Loucy (cell line): ENCODE results near the gene COL2A1.

Source experiments
- H2AFZ ChIP-seq: fragments of 200-600 bp; sonication (generic); 2 replicates; pipeline ENCODE4 v1.6.0; 2016; ENCODE audit warnings: antibody characterized with exemption, mild to moderate bottlenecking, low read length, moderate library complexity
- H3F3A ChIP-seq: fragments of 200-600 bp; 2 replicates; pipeline ENCODE4 v1.6.0; 2016; ENCODE audit warnings: antibody characterized with exemption, low read depth, mild to moderate bottlenecking
- H3K27me3 ChIP-seq: fragments of 200-600 bp; sonication (generic); 2 replicates; pipeline ENCODE4 v1.6.1; 2014; ENCODE audit warnings: low read length, mild to moderate bottlenecking; ENCODE audit not compliant: insufficient read depth, poor library complexity, severe bottlenecking
- H3K36me3 ChIP-seq: fragments of 200-600 bp; sonication (generic); 2 replicates; pipeline ENCODE4 v1.6.1; 2016; ENCODE audit warnings: low read length; ENCODE audit not compliant: insufficient read depth
- H3K4me1 ChIP-seq: fragments of 200-600 bp; sonication (generic); 2 replicates; pipeline ENCODE4 v1.5.1; 2014; ENCODE audit warnings: low read length, mild to moderate bottlenecking; ENCODE audit not compliant: insufficient read depth, poor library complexity, severe bottlenecking
- H3K4me2 ChIP-seq: fragments of 200-600 bp; sonication (generic); 2 replicates; pipeline ENCODE4 v1.6.0; 2014; ENCODE audit warnings: antibody characterized with exemption, low read length, low read depth, mild to moderate bottlenecking; ENCODE audit not compliant: poor library complexity, severe bottlenecking
- H3K4me3 ChIP-seq: fragments of 200-600 bp; sonication (generic); 2 replicates; pipeline ENCODE4 v1.5.1; 2014; ENCODE audit warnings: low read length, mild to moderate bottlenecking, mixed read lengths; ENCODE audit not compliant: poor library complexity, severe bottlenecking
- H3K79me2 ChIP-seq: fragments of 200-600 bp; sonication (generic); 2 replicates; pipeline ENCODE4 v1.6.1; 2014; ENCODE audit warnings: low read length; ENCODE audit not compliant: insufficient read depth
- H3K9ac ChIP-seq: fragments of 200-600 bp; sonication (generic); 2 replicates; pipeline ENCODE4 v1.6.0; 2014; ENCODE audit warnings: mild to moderate bottlenecking, low read depth, low read length, moderate library complexity; ENCODE audit not compliant: poor library complexity, severe bottlenecking
- H3K9me2 ChIP-seq: fragments of 200-600 bp; sonication (generic); replicated peaks from 2 replicates; pipeline ENCODE4 v1.6.1; 2016; ENCODE audit warnings: low read depth, low read length, mixed read lengths
- H3K9me3 ChIP-seq: fragments of 200-600 bp; sonication (generic); 2 replicates; pipeline ENCODE4 v1.6.1; 2014; ENCODE audit warnings: mild to moderate bottlenecking, antibody characterized with exemption, low read length, low read depth; ENCODE audit not compliant: insufficient read depth
- H4K20me1 ChIP-seq: fragments of 200-600 bp; sonication (generic); 2 replicates; pipeline ENCODE4 v1.6.0; 2014; ENCODE audit warnings: antibody characterized with exemption, low read length, mild to moderate bottlenecking; ENCODE audit not compliant: insufficient read depth, poor library complexity, severe bottlenecking
- EZH2phosphoT487 ChIP-seq: fragments of 200-600 bp; IDR thresholded peaks from 2 replicates; pipeline ENCODE4 v1.6.1; 2018; ENCODE audit warnings: antibody characterized with exemption, mild to moderate bottlenecking, moderate library complexity, borderline replicate concordance
- TF ChIP-seq, protein P1 (sequence below): fragments of 200-600 bp; sonication (generic); conservative IDR thresholded peaks from 2 replicates; pipeline ENCODE4 v1.5.1; 2014; ENCODE audit warnings: mild to moderate bottlenecking, antibody characterized with exemption, low read length

COL2A1 gene

GRCh38 chr12:47944685-47945340 is 59.5 kb downstream of the COL2A1 start:
- TF ChIP-seq EZH2phosphoT487: no peak
- TF ChIP-seq, protein P1, sequence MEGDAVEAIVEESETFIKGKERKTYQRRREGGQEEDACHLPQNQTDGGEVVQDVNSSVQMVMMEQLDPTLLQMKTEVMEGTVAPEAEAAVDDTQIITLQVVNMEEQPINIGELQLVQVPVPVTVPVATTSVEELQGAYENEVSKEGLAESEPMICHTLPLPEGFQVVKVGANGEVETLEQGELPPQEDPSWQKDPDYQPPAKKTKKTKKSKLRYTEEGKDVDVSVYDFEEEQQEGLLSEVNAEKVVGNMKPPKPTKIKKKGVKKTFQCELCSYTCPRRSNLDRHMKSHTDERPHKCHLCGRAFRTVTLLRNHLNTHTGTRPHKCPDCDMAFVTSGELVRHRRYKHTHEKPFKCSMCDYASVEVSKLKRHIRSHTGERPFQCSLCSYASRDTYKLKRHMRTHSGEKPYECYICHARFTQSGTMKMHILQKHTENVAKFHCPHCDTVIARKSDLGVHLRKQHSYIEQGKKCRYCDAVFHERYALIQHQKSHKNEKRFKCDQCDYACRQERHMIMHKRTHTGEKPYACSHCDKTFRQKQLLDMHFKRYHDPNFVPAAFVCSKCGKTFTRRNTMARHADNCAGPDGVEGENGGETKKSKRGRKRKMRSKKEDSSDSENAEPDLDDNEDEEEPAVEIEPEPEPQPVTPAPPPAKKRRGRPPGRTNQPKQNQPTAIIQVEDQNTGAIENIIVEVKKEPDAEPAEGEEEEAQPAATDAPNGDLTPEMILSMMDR: no peak
- Histone ChIP-seq H3K79me2 (no peaks in the 10 kb centered on the region), H3F3A (no peaks in the 10 kb centered on the region), H3K27me3 (no peaks in the 10 kb centered on the region), H3K9me3 (no peaks in the 10 kb centered on the region), H3K4me2 (no peak overlapping the region), H3K9me2 (no peaks in the 10 kb centered on the region), H2AFZ (no peak overlapping the region), H3K36me3 (no peaks in the 10 kb centered on the region), H3K4me3 (no peak overlapping the region), H4K20me1 (no peaks in the 10 kb centered on the region), H3K4me1 (no peaks in the 10 kb centered on the region), H3K9ac (no peak overlapping the region)

- Histone ChIP-seq H3K4me3 (no peak overlapping the region), H3K9me3 (no peaks in the 10 kb centered on the region), H3K36me3 (no peaks in the 10 kb centered on the region), H4K20me1 (no peaks in the 10 kb centered on the region), H3K27me3 (no peaks in the 10 kb centered on the region), H3K79me2 (no peaks in the 10 kb centered on the region), H3F3A (no peaks in the 10 kb centered on the region), H3K4me2 (no peak overlapping the region), H3K9ac (no peak overlapping the region), H3K9me2 (no peaks in the 10 kb centered on the region), H2AFZ (no peak overlapping the region), H3K4me1 (no peaks in the 10 kb centered on the region)
- TF ChIP-seq, protein P1: no peak
- no peak for TF ChIP-seq EZH2phosphoT487
Measured at GRCh38 chr12:47943623-47944340, 60.5 kb downstream of the COL2A1 start.

DNA sequence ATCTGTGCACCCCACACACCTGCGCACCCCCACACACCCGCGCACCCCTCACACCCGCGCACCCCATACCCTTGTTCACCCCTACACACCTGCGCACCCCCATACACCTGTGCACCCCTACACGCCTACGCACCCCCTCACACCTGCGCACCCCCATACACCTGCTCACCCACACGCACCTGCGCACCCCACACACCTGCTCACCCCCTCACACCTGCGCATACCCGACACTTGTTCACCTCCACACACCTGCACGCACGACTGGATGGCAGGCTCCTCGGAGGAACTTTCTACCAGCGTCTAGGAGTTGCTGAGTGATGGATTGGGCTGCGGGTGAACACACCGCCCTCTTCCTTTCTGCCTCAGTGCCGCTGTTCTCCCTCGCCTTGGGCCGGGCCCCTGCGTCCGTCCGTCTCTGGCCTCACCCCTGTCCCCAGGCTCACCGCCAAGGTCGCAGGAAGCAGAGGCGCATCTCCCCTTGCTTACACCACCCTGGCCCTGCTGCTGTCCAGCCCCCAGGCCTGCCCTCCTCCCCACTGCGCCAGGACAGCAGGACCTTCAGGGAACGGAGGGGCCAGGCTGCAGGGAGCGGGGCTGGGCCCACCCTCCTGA is 61.6 kb downstream of the COL2A1 start:
- H3K9me2 ChIP-seq: no peaks in the 10 kb centered on the region
- no peak overlapping the region for H3K4me2 ChIP-seq
- H3K4me3 ChIP-seq: no peak overlapping the region
- no peak for TF ChIP-seq EZH2phosphoT487
- TF ChIP-seq, protein P1: 0 out of 2 replicates have a peak, but pooled peaks have one; percentile 1
- no peaks in the 10 kb centered on the region for H3K36me3 ChIP-seq
- no peak overlapping the region for H3K9ac ChIP-seq
- no peaks in the 10 kb centered on the region for H3K4me1 ChIP-seq
- H2AFZ ChIP-seq: no peak overlapping the region
- H4K20me1 ChIP-seq: no peaks in the 10 kb centered on the region
- H3K27me3 ChIP-seq: no peaks in the 10 kb centered on the region
- H3K79me2 ChIP-seq: no peaks in the 10 kb centered on the region
- H3K9me3 ChIP-seq: no peaks in the 10 kb centered on the region
- no peaks in the 10 kb centered on the region for H3F3A ChIP-seq
